Dendritic cell treated with granulocyte-macrophage colony-stimulating factor and Interleukin-4, amounts not matched to agents 40 ng/mL and 50 ng/mL, for 4 days (primary cell): ENCODE data around the gene SELENOS.
A peak's percentile ranks its signal among the peaks of the same experiment; 100 is the strongest.

ENCODE experiments used
- H3K27ac Mint-ChIP-seq: one replicate; pipeline ENCODE4 v1.8.0; 2022; ENCODE audit warnings: mild to moderate bottlenecking, mixed read lengths
- H3K27me3 Mint-ChIP-seq: one replicate; pipeline ENCODE4 v1.8.0; 2022; ENCODE audit warnings: mild to moderate bottlenecking, mixed read lengths
- H3K36me3 Mint-ChIP-seq: one replicate; pipeline ENCODE4 v1.8.0; 2022; ENCODE audit warnings: low read depth, mixed read lengths
- H3K4me1 Mint-ChIP-seq: one replicate; pipeline ENCODE4 v1.8.0; 2022; ENCODE audit warnings: low read depth, mixed read lengths
- H3K4me3 Mint-ChIP-seq: one replicate; pipeline ENCODE4 v1.8.0; 2022; ENCODE audit warnings: mild to moderate bottlenecking, moderate library complexity, mixed read lengths
- H3K9me3 Mint-ChIP-seq: one replicate; pipeline ENCODE4 v1.8.0; 2022; ENCODE audit warnings: mixed read lengths
- intact Hi-C: fragments of 100-400 bp; cut with micrococcal nuclease; formaldehyde crosslinking; loops from one replicate; pipeline ENCODE4 v1.15.0; 2022

The SELENOS gene

GRCh38 chr15:101276501-101277037 is 716 bp downstream of the SELENOS start:
- Mint-ChIP-seq H3K9me3 (no peaks in the 10 kb centered on the region), H3K4me3 (peak overlapping the region; percentile 97), H3K4me1 (peaks cover 14% of the 10 kb centered on the region), H3K27ac (peak overlapping the region; percentile 89), H3K36me3 (peaks cover 70% of the 10 kb centered on the region), H3K27me3 (no peaks in the 10 kb centered on the region)
- intact Hi-C loops = loop anchor here (2.0 to 5.0 kb wide), 3 partner anchors 18 to 674 kb away; partner anchors contain the start of genes ASB7, LINS1, SNRPA1 and TARS3

- Mint-ChIP-seq H3K4me3 (no peak overlapping the region), H3K9me3 (no peaks in the 10 kb centered on the region), H3K27me3 (no peaks in the 10 kb centered on the region), H3K4me1 (peaks cover 14% of the 10 kb centered on the region), H3K36me3 (peaks cover 70% of the 10 kb centered on the region), H3K27ac (no peak overlapping the region)
- intact Hi-C loops = loop anchor here (5.0 kb wide), 2 partner anchors 447 to 673 kb away; partner anchors contain the start of genes ASB7, LINS1 and TARS3
Observed at GRCh38 chr15:101275018-101275417, 2.3 kb downstream of the SELENOS start.

- peaks cover 75% of the 10 kb centered on the region for H3K36me3 Mint-ChIP-seq
- H3K4me1 Mint-ChIP-seq = peaks cover 14% of the 10 kb centered on the region
- H3K4me3 Mint-ChIP-seq = no peak overlapping the region
- no peaks in the 10 kb centered on the region for H3K27me3 Mint-ChIP-seq
- no peak overlapping the region for H3K27ac Mint-ChIP-seq
- intact Hi-C loops = no loop called here
- H3K9me3 Mint-ChIP-seq = no peaks in the 10 kb centered on the region
Observed at GRCh38 chr15:101273534-101273933, 3.8 kb downstream of the SELENOS start.

GRCh38 chr15:101272584-101272983 is 4.7 kb downstream of the SELENOS start:
- H3K36me3 Mint-ChIP-seq = peaks cover 75% of the 10 kb centered on the region
- H3K27ac Mint-ChIP-seq = no peak overlapping the region
- no peaks in the 10 kb centered on the region for H3K9me3 Mint-ChIP-seq
- H3K4me1 Mint-ChIP-seq = peaks cover 7% of the 10 kb centered on the region
- H3K27me3 Mint-ChIP-seq = no peaks in the 10 kb centered on the region
- H3K4me3 Mint-ChIP-seq = no peak overlapping the region
- intact Hi-C loops = no loop called here

GRCh38 chr15:101269479-101270223 is 7.6 kb downstream of the SELENOS start:
- Mint-ChIP-seq H3K27ac (no peak overlapping the region), H3K9me3 (no peaks in the 10 kb centered on the region), H3K36me3 (peaks cover 60% of the 10 kb centered on the region), H3K4me3 (no peak overlapping the region), H3K4me1 (peaks cover 4% of the 10 kb centered on the region), H3K27me3 (peaks cover 10% of the 10 kb centered on the region)
- intact Hi-C loops = no loop called here

- Mint-ChIP-seq H3K9me3 (no peaks in the 10 kb centered on the region), H3K4me3 (no peak overlapping the region), H3K4me1 (peaks cover 4% of the 10 kb centered on the region), H3K27me3 (peaks cover 22% of the 10 kb centered on the region), H3K27ac (no peak overlapping the region), H3K36me3 (peaks cover 38% of the 10 kb centered on the region)
- intact Hi-C loops = no loop called here
Observed at GRCh38 chr15:101267320-101268104, 9.8 kb downstream of the SELENOS start.

GRCh38 chr15:101266787-101267186 is 10.5 kb downstream of the SELENOS start:
- intact Hi-C loops = no loop called here
- Mint-ChIP-seq H3K36me3 (peaks cover 31% of the 10 kb centered on the region), H3K27ac (no peak overlapping the region), H3K4me3 (no peak overlapping the region), H3K9me3 (no peaks in the 10 kb centered on the region), H3K4me1 (peaks cover 4% of the 10 kb centered on the region), H3K27me3 (peaks cover 26% of the 10 kb centered on the region)

GRCh38 chr15:101266034-101266433 is 11.3 kb downstream of the SELENOS start:
- Mint-ChIP-seq H3K36me3 (peaks cover 23% of the 10 kb centered on the region), H3K4me1 (peaks cover 4% of the 10 kb centered on the region), H3K27me3 (peaks cover 26% of the 10 kb centered on the region), H3K4me3 (no peak overlapping the region), H3K9me3 (no peaks in the 10 kb centered on the region), H3K27ac (no peak overlapping the region)
- intact Hi-C loops = no loop called here

- H3K4me3 Mint-ChIP-seq = no peak overlapping the region
- intact Hi-C loops = no loop called here
Observed at GRCh38 chr15:101264911-101265641, 12.2 kb downstream of the SELENOS start.

GRCh38 chr15:101264011-101264410 is 13.3 kb downstream of the SELENOS start:
- no peak overlapping the region for H3K27ac Mint-ChIP-seq
- intact Hi-C loops = no loop called here
- H3K4me3 Mint-ChIP-seq = no peak overlapping the region
- peaks cover 4% of the 10 kb centered on the region for H3K4me1 Mint-ChIP-seq
- peaks cover 40% of the 10 kb centered on the region for H3K27me3 Mint-ChIP-seq
- peaks cover 3% of the 10 kb centered on the region for H3K36me3 Mint-ChIP-seq
- no peaks in the 10 kb centered on the region for H3K9me3 Mint-ChIP-seq

More at GRCh38 chr15:101264911-101265641, 12.2 kb downstream of the SELENOS start:
- H3K4me1 Mint-ChIP-seq = peaks cover 4% of the 10 kb centered on the region
- no peak overlapping the region for H3K27ac Mint-ChIP-seq
- H3K27me3 Mint-ChIP-seq = peaks cover 31% of the 10 kb centered on the region
- H3K9me3 Mint-ChIP-seq = no peaks in the 10 kb centered on the region
- H3K36me3 Mint-ChIP-seq = peaks cover 14% of the 10 kb centered on the region

- Mint-ChIP-seq H3K27ac (no peak overlapping the region), H3K36me3 (no peaks in the 10 kb centered on the region), H3K9me3 (no peaks in the 10 kb centered on the region), H3K4me3 (no peak overlapping the region), H3K27me3 (peaks cover 44% of the 10 kb centered on the region), H3K4me1 (peaks cover 4% of the 10 kb centered on the region)
- intact Hi-C loops = no loop called here
Observed at GRCh38 chr15:101262551-101262950, 14.7 kb downstream of the SELENOS start.

- Mint-ChIP-seq H3K4me3 (no peak overlapping the region), H3K36me3 (no peaks in the 10 kb centered on the region), H3K27ac (no peak overlapping the region), H3K27me3 (peaks cover 36% of the 10 kb centered on the region), H3K9me3 (no peaks in the 10 kb centered on the region), H3K4me1 (no peaks in the 10 kb centered on the region)
- intact Hi-C loops = loop anchor here (1.0 to 10.0 kb wide), 4 partner anchors 134 to 344 kb away; partner anchors contain the start of gene LRRK1
Observed at GRCh38 chr15:101258238-101259144, 18.8 kb downstream of the SELENOS start.

GRCh38 chr15:101256757-101257156 is 20.5 kb downstream of the SELENOS start:
- intact Hi-C loops = loop anchor here (10.0 kb wide), 2 partner anchors 132 to 342 kb away; partner anchors contain the start of gene LRRK1
- H3K4me3 Mint-ChIP-seq = no peak overlapping the region

More at GRCh38 chr15:101256757-101257156, 20.5 kb downstream of the SELENOS start:
- Mint-ChIP-seq H3K4me1 (peaks cover 7% of the 10 kb centered on the region), H3K9me3 (no peaks in the 10 kb centered on the region), H3K36me3 (no peaks in the 10 kb centered on the region), H3K27me3 (peaks cover 26% of the 10 kb centered on the region), H3K27ac (no peak overlapping the region)
